SK-N-SH (cell line): ENCODE data around the gene DDX25. TPM values are rescaled to one million over a fixed set of nuclear protein-coding genes. Genes with fewer than 3 reads are reported as not detected.

ENCODE experiments used
- CTCF ChIA-PET: fragments of 300-600, 350-600 bp; formaldehyde crosslinking; extraction: SDS; loops from one replicate; lab custom pipeline; 2021; lab: Yijun Ruan, JAX
- POLR2A ChIA-PET: fragments of 350-600 bp; sonication (Branson Sonifier 250); formaldehyde crosslinking; extraction: SDS; loops from one replicate; lab custom pipeline; 2020; ENCODE audit warnings: antibody characterized with exemption, inconsistent platforms; lab: Yijun Ruan, JAX
- DNase-seq: peaks from one replicate; pipeline ENCODE4 v3.0.0; 2012
- H2AFZ ChIP-seq: fragments of 200-600 bp; sonication (generic); 2 replicates; pipeline ENCODE4 v1.8.1; 2016; ENCODE audit warnings: antibody characterized with exemption, mild to moderate bottlenecking, low read depth
- H3F3A ChIP-seq: fragments of 200-600 bp; sonication (generic); replicated peaks from 2 replicates; pipeline ENCODE3; 2016; ENCODE audit warnings: antibody characterized with exemption, mild to moderate bottlenecking; ENCODE audit not compliant: insufficient read depth
- H3K27ac ChIP-seq, 2 experiments: fragments of 200-500 bp in 1 of 2; fragments of 200-600 bp in 1 of 2; sonication (Bioruptor generic) in 1 of 2; sonication (generic), shearing (Covaris generic) in 1 of 2; 2 replicates each; pipeline versions ENCODE4 v1.5.1 to v1.6.1; 2014 to 2016; ENCODE audit warnings: low read depth in 2 of 2, inconsistent platforms in 1 of 2, low read length in 1 of 2, mild to moderate bottlenecking in 1 of 2, mixed read lengths in 1 of 2
- H3K27me3 ChIP-seq: fragments of 200-600 bp; sonication (generic), shearing (Covaris generic); 2 replicates; pipeline ENCODE4 v1.6.1; 2016; ENCODE audit warnings: mixed run types; ENCODE audit not compliant: insufficient read depth
- H3K36me3 ChIP-seq, 2 experiments: fragments of 200-500 bp in 1 of 2; fragments of 200-600 bp in 1 of 2; sonication (Bioruptor generic) in 1 of 2; sonication (generic) in 1 of 2; replicated peaks in 1 of 2; 2 replicates each; pipeline versions ENCODE3 to v1.5.1; 2014 to 2016; ENCODE audit warnings: low read length in 1 of 2, mild to moderate bottlenecking in 1 of 2; ENCODE audit not compliant: insufficient read depth in 2 of 2, control insufficient read depth in 1 of 2
- H3K4me1 ChIP-seq, 2 experiments: fragments of 200-500 bp in 1 of 2; fragments of 200-600 bp in 1 of 2; sonication (Bioruptor generic) in 1 of 2; sonication (generic), shearing (Covaris generic) in 1 of 2; 2 replicates each; pipeline versions ENCODE4 v1.5.1 to v1.6.1; 2014 to 2016; ENCODE audit warnings: low read depth in 1 of 2, low read length in 1 of 2, mixed run types in 1 of 2; ENCODE audit not compliant: insufficient read depth in 2 of 2, control insufficient read depth in 1 of 2
- H3K4me2 ChIP-seq: fragments of 200-600 bp; sonication (generic), shearing (Covaris generic); 2 replicates; pipeline ENCODE4 v1.6.1; 2017; ENCODE audit warnings: mixed run types
- H3K4me3 ChIP-seq, 2 experiments: fragments of 200-500 bp in 1 of 2; fragments of 200-600 bp in 1 of 2; sonication (Bioruptor generic) in 1 of 2; sonication (generic), shearing (Covaris generic) in 1 of 2; 2 replicates each; pipeline versions ENCODE4 v1.5.1 to v1.8.1; 2014 to 2016; ENCODE audit warnings: low read depth in 2 of 2, inconsistent platforms in 1 of 2, low read length in 1 of 2, mild to moderate bottlenecking in 1 of 2, mixed read lengths in 1 of 2, moderate library complexity in 1 of 2
- H3K79me2 ChIP-seq: fragments of 200-600 bp; sonication (generic); 2 replicates; pipeline ENCODE4 v1.8.1; 2017; ENCODE audit warnings: mild to moderate bottlenecking; ENCODE audit not compliant: insufficient read depth
- H3K9ac ChIP-seq: fragments of 200-600 bp; sonication (generic); 2 replicates; pipeline ENCODE4 v1.6.1; 2017; ENCODE audit warnings: mixed run types
- H3K9me2 ChIP-seq: fragments of 200-600 bp; sonication (generic); 2 replicates; pipeline ENCODE4 v1.6.1; 2017; ENCODE audit warnings: mixed run types
- H3K9me3 ChIP-seq: fragments of 200-600 bp; sonication (generic); 2 replicates; pipeline ENCODE4 v1.6.1; 2017; ENCODE audit warnings: mixed run types, mild to moderate bottlenecking, moderate library complexity
- H4K20me1 ChIP-seq: fragments of 200-600 bp; sonication (generic); 2 replicates; pipeline ENCODE4 v1.6.1; 2017; ENCODE audit warnings: mild to moderate bottlenecking, mixed run types; ENCODE audit not compliant: insufficient read depth
- FOXJ3 ChIP-seq: sonication (generic); formaldehyde crosslinking; IDR thresholded peaks from 2 replicates; pipeline ENCODE4 v1.5.1; 2020; ENCODE audit warnings: mild to moderate bottlenecking, missing genetic modification reagents
- GATA2 ChIP-seq: sonication (generic); formaldehyde crosslinking; IDR thresholded peaks from 2 replicates; pipeline ENCODE4 v1.5.0; 2020; ENCODE audit warnings: mild to moderate bottlenecking, missing genetic modification reagents
- MEF2A ChIP-seq: IDR thresholded peaks from 2 replicates; pipeline ENCODE4 v1.4.0; 2012; ENCODE audit warnings: low read depth, borderline replicate concordance
- NFIC ChIP-seq: IDR thresholded peaks from 2 replicates; pipeline ENCODE4 v1.4.0; 2012; ENCODE audit warnings: borderline replicate concordance
- NRF1 ChIP-seq: IDR thresholded peaks from 2 replicates; pipeline ENCODE4 v1.6.1; 2012; ENCODE audit warnings: low read depth, mild to moderate bottlenecking, low read length
- POLR2AphosphoS5 ChIP-seq: IDR thresholded peaks from 2 replicates; pipeline ENCODE4 v1.6.1; 2012; ENCODE audit warnings: low read depth, low read length
- RXRA ChIP-seq: IDR thresholded peaks from 2 replicates; pipeline ENCODE4 v1.4.0; 2012; ENCODE audit warnings: low read depth, mild to moderate bottlenecking, borderline replicate concordance
- TAF1 ChIP-seq: IDR thresholded peaks from 2 replicates; pipeline ENCODE4 v1.6.1; 2012; ENCODE audit warnings: low read depth, mild to moderate bottlenecking, low read length, moderate library complexity, borderline replicate concordance
- TEAD4 ChIP-seq: IDR thresholded peaks from 2 replicates; pipeline ENCODE4 v1.4.0; 2012; ENCODE audit warnings: mild to moderate bottlenecking, borderline replicate concordance; ENCODE audit not compliant: insufficient read depth
- USF1 ChIP-seq: IDR thresholded peaks from 2 replicates; pipeline ENCODE4 v1.4.0; 2012; ENCODE audit warnings: low read depth, borderline replicate concordance
- WGBS: methylation state at CpG from one replicate; pipeline ENCODE4 v1.1.6; 2017; ENCODE audit warnings: low lambda C conversion rate; 5-methylcytosine and 5-hydroxymethylcytosine counted together
- polyA plus RNA-seq, 3 experiments: library from polyadenylated mRNA; depleted of rRNA; stranded (reverse); fragments of >200 nt; gene quantifications; 2 replicates each; pipeline ENCODE4 v1.2.3, GENCODE V29; 2012
- TF ChIP-seq, protein P1 (sequence below): IDR thresholded peaks from 2 replicates; pipeline ENCODE4 v1.4.0; 2012; ENCODE audit warnings: low read depth, borderline replicate concordance
- TF ChIP-seq, protein P2 (sequence below): IDR thresholded peaks from 2 replicates; pipeline ENCODE4 v1.6.1; 2012; ENCODE audit warnings: mild to moderate bottlenecking, low read depth, low read length, moderate library complexity

The DDX25 gene
- polyA plus RNA-seq, 1 of the 3 experiments (the other 2 are of a cell fraction) = 0.12 TPM

DNA sequence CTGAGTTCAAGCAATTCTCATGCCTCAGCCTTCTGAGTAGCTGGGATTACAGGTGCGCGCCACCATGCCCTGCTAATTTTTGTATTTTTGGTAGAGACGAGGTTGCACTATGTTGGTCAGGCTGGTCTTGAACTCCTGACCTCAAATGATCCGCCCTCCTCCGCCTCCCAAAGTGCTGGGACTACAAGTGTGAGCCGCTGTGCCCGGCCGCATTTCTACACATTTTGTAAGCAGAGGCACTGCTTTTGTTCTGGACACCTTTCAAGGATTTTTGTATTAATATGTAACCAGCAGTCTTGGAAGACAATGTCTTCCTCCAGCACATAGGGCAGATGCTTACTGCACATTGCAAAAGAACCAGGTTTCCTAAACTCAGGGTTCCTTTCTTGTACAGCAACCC lies 30.2 kb downstream of the DDX25 start:
- Histone ChIP-seq H2AFZ (no peak overlapping the region), H3K36me3 (no peaks in the 10 kb centered on the region), H3K4me3 (no peak overlapping the region), H3K27ac (no peak overlapping the region), H3K79me2 (no peaks in the 10 kb centered on the region), H3F3A (no peaks in the 10 kb centered on the region), H3K4me1 (peaks cover 0 to 24% of the 10 kb centered on the region in 2 experiments; a peak in 2 of 4 replicates), H3K9me2 (no peaks in the 10 kb centered on the region), H4K20me1 (no peaks in the 10 kb centered on the region), H3K9ac (no peak overlapping the region), H3K27me3 (0 out of 2 replicates have a peak, but pooled peaks cover 6% of the 10 kb centered on the region), H3K4me2 (no peak overlapping the region), H3K9me3 (no peaks in the 10 kb centered on the region)
- ChIA-PET CTCF (interaction anchor here (0.8 to 2.0 kb wide), 6 partner anchors 11 to 259 kb away, joined by 3 to 12 read pairs (median 6); no protein-coding TSS in a partner anchor), POLR2A (no interaction called here)
- DNase-seq = no peak
- 90% methylated on average over 8 of the region's 8 CpGs for WGBS
- TF ChIP-seq FOXJ3 (no peak), NFIC (no peak), POLR2AphosphoS5 (no peak), RXRA (no peak), NRF1 (no peak), TEAD4 (no peak), GATA2 (CRISPR knock-in tag) (no peak), USF1 (no peak), MEF2A (no peak), TAF1 (no peak)
- TF ChIP-seq, protein P1, sequence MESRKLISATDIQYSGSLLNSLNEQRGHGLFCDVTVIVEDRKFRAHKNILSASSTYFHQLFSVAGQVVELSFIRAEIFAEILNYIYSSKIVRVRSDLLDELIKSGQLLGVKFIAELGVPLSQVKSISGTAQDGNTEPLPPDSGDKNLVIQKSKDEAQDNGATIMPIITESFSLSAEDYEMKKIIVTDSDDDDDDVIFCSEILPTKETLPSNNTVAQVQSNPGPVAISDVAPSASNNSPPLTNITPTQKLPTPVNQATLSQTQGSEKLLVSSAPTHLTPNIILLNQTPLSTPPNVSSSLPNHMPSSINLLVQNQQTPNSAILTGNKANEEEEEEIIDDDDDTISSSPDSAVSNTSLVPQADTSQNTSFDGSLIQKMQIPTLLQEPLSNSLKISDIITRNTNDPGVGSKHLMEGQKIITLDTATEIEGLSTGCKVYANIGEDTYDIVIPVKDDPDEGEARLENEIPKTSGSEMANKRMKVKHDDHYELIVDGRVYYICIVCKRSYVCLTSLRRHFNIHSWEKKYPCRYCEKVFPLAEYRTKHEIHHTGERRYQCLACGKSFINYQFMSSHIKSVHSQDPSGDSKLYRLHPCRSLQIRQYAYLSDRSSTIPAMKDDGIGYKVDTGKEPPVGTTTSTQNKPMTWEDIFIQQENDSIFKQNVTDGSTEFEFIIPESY = no peak
- TF ChIP-seq, protein P2, sequence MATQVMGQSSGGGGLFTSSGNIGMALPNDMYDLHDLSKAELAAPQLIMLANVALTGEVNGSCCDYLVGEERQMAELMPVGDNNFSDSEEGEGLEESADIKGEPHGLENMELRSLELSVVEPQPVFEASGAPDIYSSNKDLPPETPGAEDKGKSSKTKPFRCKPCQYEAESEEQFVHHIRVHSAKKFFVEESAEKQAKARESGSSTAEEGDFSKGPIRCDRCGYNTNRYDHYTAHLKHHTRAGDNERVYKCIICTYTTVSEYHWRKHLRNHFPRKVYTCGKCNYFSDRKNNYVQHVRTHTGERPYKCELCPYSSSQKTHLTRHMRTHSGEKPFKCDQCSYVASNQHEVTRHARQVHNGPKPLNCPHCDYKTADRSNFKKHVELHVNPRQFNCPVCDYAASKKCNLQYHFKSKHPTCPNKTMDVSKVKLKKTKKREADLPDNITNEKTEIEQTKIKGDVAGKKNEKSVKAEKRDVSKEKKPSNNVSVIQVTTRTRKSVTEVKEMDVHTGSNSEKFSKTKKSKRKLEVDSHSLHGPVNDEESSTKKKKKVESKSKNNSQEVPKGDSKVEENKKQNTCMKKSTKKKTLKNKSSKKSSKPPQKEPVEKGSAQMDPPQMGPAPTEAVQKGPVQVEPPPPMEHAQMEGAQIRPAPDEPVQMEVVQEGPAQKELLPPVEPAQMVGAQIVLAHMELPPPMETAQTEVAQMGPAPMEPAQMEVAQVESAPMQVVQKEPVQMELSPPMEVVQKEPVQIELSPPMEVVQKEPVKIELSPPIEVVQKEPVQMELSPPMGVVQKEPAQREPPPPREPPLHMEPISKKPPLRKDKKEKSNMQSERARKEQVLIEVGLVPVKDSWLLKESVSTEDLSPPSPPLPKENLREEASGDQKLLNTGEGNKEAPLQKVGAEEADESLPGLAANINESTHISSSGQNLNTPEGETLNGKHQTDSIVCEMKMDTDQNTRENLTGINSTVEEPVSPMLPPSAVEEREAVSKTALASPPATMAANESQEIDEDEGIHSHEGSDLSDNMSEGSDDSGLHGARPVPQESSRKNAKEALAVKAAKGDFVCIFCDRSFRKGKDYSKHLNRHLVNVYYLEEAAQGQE = no peak
